Measurements from ENCODE around the gene GATD1.

GRCh38 chr11:737366-737765, 39.9 kb downstream of the GATD1 start:
- TF ChIP-seq CTCF (IDR thresholded peaks at IDR 0.05) (no peak), POLR2A (IDR thresholded peaks at IDR 0.05) (no peak)

Measured in Peyer's patch (tissue), 4 donors.